Cortex of kidney (tissue), 1 donor: ENCODE results near the gene TNNT2.

Source experiments
- DNase-seq: peaks from one replicate; lab custom pipeline; 2025; lab: John Stamatoyannopoulos, UW

TNNT2 gene

GRCh38 chr1:201401700-201402099 lies 24.2 kb upstream of the TNNT2 start:
- no peak for DNase-seq

DNA sequence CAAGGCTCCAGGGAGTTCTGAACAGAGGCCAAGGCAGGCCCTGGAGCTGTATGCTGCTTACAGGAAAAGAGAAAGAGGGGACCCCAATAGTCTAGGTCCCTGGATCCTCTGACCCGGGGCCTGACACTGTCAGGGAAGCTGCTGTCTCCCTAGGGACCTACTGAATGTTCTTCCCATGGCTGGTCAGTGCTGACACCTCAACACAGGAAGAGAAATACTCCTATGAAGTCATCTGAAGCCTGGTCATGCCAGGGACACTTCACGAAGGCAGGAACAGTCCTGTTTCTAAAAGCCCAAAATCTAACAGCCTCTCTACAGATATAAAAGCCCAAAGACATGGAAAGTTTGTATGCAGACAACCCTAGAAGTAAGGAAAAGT lies 23.4 kb upstream of the TNNT2 start:
- DNase-seq: no peak

DNA sequence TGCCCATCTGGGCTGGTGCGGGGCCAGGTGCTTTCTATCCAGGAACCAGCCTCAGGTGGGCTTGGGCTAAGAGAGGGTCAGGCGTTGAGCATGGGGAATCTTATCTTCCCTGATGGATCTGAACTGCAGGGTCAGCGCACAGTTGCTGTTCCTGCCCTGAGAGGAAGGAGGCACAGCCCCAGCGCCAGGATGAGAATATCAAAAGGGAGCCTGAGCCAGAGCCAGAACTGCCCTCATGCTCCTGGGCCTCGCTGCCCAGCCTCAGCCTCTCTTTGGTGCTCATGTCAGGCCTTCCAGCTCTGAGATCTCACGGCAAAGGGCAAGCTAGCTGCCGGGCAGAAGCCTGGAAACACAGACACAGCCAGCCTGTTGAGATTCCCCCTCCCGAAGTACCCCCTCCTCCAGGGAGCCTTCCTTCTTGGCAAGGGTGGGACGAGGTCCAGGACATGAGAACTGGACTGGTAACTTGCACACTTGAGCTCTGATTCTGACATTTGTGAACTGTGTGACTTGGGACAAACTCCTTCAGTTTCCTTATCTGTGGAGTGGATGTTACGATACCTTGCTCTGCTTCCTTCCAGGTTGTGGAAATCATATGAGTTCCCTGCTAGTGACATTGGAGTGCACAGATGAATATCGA lies 22.9 kb upstream of the TNNT2 start:
- no peak for DNase-seq

DNA sequence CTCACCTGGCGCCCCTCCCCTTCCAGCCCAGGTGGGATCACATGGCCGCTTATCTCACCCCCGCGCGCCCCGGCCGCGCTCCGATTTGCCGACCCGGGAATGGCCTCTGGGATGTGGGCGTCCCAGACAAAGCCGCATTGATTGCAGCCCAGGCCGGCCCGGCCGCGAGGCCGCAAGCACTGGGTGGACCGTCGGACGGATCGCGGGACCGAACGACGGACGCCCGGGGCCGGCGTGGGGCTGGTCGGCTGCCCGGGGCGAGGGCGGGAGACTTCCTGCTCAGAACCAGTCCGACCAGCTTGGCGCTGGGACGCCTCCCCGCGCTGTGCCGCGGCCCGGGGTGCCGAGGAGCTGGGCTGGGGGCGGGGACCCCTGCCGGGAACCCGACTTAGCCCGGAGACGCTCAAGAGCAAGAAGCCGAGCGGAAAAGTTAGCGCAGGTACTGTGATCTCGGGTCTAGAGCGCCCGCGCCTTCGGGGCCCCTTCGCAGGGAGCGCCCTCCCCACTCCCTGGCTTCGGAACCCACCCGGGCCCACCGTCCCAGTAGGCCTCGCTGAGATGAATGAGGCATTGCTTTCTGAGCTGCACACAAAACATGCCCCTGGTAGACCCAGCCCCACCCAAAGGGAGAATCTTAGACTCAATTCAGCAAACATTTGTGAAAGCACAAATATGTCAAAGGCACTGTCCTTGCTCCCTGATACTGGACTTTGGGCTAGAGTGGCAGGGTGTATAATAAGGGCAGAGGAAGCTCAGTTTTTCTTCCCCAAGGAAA lies 22.1 kb upstream of the TNNT2 start:
- no peak for DNase-seq

DNA sequence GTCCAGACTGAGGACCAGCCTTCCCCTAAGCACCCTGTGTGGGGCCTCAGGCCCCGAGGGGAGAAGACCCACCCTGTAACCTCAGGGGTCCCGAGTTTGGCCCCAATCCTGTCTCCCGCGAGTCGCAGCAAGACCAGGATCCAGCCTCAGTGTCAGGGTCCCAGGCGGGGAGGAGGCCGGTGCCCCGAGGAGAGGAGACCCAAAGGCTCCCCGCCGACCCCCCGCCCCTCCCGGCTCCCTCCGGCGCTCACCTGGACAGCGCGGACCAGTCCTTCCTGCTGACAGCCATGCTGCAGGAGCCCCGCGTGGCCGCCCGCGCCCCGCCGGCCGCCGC lies 21.5 kb upstream of the TNNT2 start, which contains the start of gene LAD1:
LAD1 (minus strand) TSS at position 307 of the 334 bp plus-strand sequence; CDS start at position 289, 18 bp downstream.
- DNase-seq: no peak

- no peak for DNase-seq
Measured at GRCh38 chr1:201397675-201398074, 20.2 kb upstream of the TNNT2 start.

GRCh38 chr1:201396861-201397464 lies 19.5 kb upstream of the TNNT2 start:
- DNase-seq: peak; percentile 14

- no peak for DNase-seq
Measured at GRCh38 chr1:201395936-201396335, 18.5 kb upstream of the TNNT2 start.

DNA sequence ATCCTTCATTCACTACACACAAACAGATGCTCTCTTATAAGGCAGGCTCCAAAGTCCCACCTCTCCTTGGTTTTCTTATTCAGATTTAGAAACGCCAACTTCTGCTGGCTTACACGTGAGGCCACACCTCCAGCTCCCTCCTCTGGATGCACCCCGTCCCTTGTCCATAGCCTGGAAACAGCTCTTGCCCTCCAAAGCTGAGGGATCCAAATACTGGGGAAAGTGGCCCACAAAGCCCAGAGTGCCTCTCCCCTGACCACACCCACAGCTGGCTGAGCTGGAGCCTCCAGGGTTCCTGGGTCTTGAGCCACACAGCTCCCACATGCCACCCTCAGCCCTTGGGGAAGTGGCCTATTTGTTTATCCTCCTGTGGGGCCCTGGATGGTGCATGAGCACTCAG lies 17.1 kb upstream of the TNNT2 start:
- DNase-seq: no peak

DNA sequence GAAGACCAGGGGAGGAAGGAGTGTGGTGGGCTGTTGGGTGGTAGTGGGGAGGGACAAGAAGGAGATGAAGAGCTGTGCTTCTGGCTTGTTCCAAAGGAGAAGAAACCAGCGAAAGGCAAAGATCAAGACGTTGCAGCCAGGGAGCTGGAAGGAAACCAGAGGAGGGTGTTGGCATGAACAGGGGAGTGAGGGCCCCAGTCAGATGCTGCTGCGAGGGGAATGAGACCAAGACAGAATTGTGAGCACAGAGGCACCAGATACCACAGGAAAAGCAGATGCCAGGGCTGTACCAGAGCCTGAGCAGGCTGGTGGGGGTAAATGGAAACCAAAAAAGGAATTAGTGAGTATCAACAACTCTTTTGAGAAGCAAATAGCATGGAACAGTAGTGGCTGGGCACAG lies 15.6 kb upstream of the TNNT2 start:
- no peak for DNase-seq

GRCh38 chr1:201391651-201392511 lies 14.4 kb upstream of the TNNT2 start:
- no peak for DNase-seq

DNA sequence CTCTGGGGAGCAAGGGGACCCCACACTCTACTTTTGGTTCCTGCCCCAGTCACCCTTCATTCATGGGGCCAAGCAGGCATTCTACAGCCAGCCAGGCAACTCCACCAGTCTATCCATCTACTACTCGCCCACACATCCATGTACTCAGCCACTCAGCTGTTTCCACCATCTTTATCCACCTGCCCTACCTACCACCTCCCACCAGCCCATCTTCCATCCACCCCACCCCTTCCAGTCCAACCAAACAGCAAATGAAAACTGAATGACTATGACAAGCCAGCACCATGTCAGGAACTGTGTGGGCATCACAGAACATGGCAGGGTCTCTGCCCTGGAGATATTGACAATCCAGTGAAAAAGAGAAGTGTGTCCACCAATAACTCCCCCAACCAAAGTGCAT lies 13.7 kb upstream of the TNNT2 start:
- no peak for DNase-seq

DNA sequence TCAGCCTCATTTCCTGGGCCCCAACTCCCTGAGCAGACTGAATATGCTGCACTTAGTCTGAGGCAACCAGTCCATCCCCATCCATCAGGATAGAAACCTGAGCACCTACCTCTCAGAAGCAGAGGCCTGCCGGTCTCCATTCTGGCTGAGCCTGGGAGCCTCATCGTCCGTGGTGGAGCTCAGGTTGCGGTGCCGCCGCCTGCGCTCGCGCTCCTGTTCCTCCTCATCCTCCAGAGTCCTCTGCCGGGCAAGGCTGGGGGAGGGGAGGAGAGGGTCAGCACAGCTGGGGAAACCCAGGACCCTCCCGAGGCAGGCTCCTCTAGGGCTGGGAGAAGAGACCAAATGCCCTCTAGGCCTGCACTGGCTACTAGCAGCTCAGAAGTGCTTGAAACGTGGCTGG lies 11.6 kb upstream of the TNNT2 start:
- DNase-seq: no peak

DNA sequence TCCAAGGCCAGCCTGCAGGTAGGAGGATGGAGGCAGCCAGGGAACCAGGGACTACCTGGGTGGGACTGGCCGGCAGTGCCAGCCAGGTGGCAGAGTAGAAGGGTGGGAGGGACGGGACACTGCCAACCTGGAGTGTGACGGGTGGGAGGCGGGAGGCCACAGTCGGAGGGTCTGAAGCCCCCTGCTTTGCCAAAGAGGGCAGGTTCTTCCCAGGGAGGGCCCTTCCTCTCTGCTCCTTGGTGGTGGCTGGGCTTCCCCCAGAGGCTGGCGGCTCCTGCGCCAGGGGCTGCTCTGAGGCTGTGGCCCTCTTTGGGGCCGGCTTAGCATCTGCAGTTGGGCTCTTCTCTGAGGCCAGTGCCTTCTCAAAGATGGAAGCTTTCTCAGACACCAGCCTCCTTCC lies 8.7 kb upstream of the TNNT2 start:
- no peak for DNase-seq

DNA sequence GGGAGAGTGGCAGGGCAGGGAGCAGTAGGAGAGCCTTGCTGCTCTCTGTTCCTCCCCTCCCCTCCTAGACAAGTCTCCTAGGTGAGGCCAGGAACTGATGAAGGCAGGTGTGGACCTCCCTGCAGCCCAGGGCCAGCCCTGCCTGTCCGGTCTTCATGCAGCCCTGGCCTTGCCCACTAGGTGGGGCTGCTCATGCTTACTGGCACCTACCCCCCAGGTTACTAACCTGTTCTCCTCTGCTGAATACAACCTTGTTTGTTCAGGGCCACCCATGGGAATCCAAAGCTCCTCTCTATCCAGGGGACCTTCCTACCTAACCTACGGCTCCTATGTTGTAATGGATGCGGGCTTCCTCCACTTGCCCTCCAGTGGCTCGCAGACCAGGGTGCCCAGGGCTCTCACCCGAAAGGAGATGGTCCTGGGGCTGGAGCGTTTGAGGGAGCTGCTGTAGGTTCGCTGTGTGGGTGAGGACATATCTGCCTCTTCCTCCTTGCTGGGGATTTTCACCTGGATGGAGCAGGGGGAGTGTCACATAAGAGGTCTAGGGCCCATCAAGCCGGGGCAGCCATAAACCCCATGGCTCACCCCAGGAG lies 7.9 kb upstream of the TNNT2 start:
- no peak for DNase-seq

DNA sequence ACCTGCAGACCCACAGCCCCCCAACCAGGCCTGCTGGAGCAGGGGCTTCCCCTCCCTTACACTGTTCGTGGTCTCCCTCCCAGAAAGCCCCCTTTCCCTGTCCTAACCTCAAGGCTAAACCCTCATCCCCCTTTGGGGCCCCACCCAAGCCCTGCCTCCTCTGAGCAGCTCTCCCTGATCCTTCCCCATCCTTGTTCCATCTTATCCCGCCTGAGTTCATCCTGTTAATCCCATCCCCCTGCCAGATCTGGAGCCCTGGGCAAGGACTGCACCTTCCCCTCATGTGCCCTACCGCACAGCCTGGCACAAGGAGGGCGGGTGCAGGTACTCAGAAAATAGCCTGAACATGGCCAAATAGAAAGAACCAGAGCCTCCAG lies 6.9 kb upstream of the TNNT2 start:
- DNase-seq: no peak

GRCh38 chr1:201383647-201384405 lies 6.3 kb upstream of the TNNT2 start:
- no peak for DNase-seq

- no peak for DNase-seq
Measured at GRCh38 chr1:201381130-201381529, 3.6 kb upstream of the TNNT2 start.

DNA sequence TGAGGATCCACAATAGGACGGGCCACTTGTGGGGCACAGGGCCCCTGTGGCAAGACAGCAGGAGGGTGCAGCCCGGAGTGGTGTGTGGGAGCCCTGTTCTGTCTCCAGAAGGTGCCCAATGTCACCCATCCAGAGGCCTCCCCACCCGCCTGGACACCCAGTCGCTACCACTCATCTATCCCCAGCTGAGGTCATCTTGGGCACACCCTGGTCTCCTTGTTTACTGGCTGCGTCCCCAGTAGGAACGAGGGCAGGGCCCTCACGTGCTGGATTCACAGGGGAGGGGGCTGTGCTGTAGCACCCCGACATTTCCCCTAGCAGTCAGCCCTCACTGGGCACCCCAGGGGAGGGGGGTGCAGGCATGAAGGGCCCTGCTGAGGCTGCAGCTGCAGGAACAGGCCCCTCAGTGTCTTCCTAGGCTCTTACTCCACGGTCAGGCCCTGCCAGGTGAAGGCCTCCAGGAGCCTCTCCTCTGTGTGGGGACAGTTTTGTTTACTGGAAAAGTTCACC lies 2.3 kb upstream of the TNNT2 start:
- DNase-seq: no peak

DNA sequence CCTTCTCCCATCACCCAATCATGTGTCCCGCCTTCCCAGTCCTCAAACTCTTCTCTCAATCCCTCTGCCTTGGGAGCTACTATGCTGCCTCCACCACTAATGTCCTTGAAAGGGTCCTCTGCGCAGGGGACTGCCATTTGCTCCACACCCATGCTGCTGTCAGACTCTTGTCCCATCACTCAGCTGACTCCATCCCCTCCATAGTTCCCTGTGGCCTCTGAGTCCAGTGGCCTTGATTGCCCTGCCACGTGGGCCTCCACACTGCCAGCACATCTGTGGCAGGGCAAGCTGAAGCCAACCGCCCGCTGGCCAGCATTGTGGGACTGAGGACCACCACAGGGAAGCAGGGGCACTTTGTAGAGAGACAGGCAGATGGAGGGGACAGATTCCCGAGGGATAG lies 1.3 kb upstream of the TNNT2 start:
- no peak for DNase-seq
